ENCODE data around the gene TTC33. TPM values are rescaled to one million over a fixed set of nuclear protein-coding genes. Genes with fewer than 3 reads are reported as not detected.

The TTC33 gene
- total RNA-seq, 2 donors from 2014 or later = 13.5 to 19.3 TPM

DNA sequence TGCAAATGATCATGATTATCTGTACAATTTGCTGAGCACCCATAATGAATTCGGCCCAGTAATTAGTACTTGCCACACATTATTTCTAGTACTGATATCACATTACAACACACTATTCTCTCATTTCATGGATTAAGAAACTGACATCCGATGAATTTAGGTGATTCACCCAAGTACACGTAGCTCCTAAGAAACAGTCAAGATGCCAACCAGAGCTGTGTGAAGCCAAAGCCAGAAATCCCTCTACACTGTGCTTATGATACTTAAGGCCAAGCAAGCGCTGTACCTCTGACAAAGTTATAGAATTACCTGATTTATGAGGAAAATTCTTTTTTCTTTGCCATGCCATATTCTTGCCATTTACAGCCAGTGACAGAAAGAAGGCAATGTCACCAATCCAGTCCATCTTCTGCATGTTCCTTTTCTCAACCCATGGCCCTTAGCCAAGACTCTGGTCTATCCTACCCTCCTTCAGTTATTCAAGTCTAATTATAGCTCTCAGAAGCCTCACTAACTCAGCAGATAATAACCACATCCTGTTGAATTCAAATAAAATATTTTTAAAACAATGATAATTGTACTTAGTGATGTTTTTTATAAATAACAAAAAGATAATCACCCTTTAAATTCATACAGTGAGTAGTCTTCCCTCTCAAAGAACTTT lies 150.3 kb downstream of the TTC33 start:
- H3K9me3 ChIP-seq (ENCODE audit: control insufficient read depth, low read length) = no peaks in the 10 kb centered on the region
- Mint-ChIP-seq H3K27ac (no peak overlapping the region), H3K9me3 (no peaks in the 10 kb centered on the region), H3K27me3 (ENCODE audit: insufficient read depth) (no peaks in the 10 kb centered on the region), H3K4me1 (peaks cover under 1% of the 10 kb centered on the region), H3K4me3 (no peak overlapping the region), H3K36me3 (ENCODE audit: low read depth) (no peaks in the 10 kb centered on the region)
- no peak overlapping the region for H3K4me3 ChIP-seq (ENCODE audit: low read length)
- no peaks in the 10 kb centered on the region for H3K36me3 ChIP-seq (ENCODE audit: control insufficient read depth, insufficient read depth, low read length)
- H3K4me1 ChIP-seq (ENCODE audit: control insufficient read depth, insufficient read depth, low read length) = peaks cover 3% of the 10 kb centered on the region
- no peak overlapping the region for H3K27ac ChIP-seq (ENCODE audit: low read depth, low read length)
- WGBS, 2 experiments (ENCODE audit: insufficient coverage in 1 of 2, insufficient read length in 1 of 2) = 94 to 95% methylated on average over 4 of the region's 4 CpGs
- no peak for DNase-seq
- TF ChIP-seq, protein P1, sequence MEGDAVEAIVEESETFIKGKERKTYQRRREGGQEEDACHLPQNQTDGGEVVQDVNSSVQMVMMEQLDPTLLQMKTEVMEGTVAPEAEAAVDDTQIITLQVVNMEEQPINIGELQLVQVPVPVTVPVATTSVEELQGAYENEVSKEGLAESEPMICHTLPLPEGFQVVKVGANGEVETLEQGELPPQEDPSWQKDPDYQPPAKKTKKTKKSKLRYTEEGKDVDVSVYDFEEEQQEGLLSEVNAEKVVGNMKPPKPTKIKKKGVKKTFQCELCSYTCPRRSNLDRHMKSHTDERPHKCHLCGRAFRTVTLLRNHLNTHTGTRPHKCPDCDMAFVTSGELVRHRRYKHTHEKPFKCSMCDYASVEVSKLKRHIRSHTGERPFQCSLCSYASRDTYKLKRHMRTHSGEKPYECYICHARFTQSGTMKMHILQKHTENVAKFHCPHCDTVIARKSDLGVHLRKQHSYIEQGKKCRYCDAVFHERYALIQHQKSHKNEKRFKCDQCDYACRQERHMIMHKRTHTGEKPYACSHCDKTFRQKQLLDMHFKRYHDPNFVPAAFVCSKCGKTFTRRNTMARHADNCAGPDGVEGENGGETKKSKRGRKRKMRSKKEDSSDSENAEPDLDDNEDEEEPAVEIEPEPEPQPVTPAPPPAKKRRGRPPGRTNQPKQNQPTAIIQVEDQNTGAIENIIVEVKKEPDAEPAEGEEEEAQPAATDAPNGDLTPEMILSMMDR (conservative IDR thresholded peaks at IDR 0.05) = no peak
- no peak overlapping the region for H3K9ac ChIP-seq (ENCODE audit: extremely low read depth, low read length, poor library complexity, severe bottlenecking)
- no peaks in the 10 kb centered on the region for H3K27me3 ChIP-seq (ENCODE audit: control insufficient read depth, insufficient read depth, low read length, poor library complexity, severe bottlenecking)

DNA sequence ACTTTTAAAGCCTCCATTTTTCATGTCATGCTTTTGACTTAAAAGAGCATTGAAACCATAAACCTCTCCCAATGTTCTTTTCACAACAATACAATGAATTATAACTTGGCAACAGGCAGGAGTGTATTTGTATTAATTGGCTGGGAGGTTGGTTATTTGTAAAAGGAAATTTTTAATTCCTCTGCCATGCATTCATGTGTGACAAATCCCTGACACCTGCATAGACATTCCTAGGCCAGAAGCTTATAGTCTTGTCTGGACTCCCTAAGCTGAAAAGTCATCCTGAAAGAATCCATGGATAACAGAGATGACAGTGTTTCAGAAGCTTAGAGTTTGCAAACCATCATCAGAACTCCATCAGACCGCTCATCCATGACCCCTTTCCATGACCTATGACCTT lies 152.4 kb downstream of the TTC33 start:
- H3K27me3 ChIP-seq (ENCODE audit: control insufficient read depth, insufficient read depth, low read length, poor library complexity, severe bottlenecking) = no peaks in the 10 kb centered on the region
- no peaks in the 10 kb centered on the region for H3K36me3 Mint-ChIP-seq (ENCODE audit: low read depth)
- 100% methylated on average over 1 of the region's 1 CpG; no CpG with 5 or more reads in 1 of the 2 experiments for WGBS, 2 experiments (ENCODE audit: insufficient coverage in 1 of 2, insufficient read length in 1 of 2)

DNA sequence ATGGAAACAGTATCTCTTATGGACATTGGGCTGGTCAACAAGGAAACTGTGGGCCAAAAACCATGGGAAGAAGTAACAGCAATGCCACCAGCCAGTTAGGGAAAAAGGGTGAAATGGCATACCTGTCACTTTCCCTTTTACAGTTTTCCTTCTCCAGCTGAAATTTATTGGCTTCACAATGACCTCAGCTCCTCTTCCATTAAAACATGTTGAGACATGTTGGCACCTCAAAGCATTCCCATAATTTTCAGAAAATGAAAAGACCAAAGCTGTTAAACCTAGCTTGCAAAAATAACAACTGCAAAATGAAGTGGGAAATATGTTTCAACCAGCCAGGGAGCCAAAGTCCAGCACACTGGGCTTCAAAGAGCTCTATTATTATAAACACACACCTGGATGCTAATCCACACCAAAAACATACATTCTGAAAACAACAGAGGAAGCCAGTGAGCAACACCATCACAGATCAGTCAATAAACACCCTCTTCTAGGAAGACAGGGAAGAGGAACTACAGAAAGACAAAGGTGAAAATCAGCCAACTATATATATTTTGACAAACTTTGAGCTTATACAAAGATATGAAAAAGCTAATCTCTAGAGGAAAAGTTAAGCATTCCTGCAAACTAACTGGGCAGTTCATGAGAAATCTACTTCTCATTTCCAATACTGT lies 154.4 kb downstream of the TTC33 start:
- no peak overlapping the region for H3K27ac Mint-ChIP-seq
- Histone ChIP-seq H3K36me3 (ENCODE audit: control insufficient read depth, insufficient read depth, low read length) (no peaks in the 10 kb centered on the region), H3K9me3 (ENCODE audit: control insufficient read depth, low read length) (no peaks in the 10 kb centered on the region), H3K4me3 (ENCODE audit: low read length) (no peak overlapping the region), H3K4me1 (ENCODE audit: control insufficient read depth, insufficient read depth, low read length) (peaks cover 3% of the 10 kb centered on the region), H3K9ac (ENCODE audit: extremely low read depth, low read length, poor library complexity, severe bottlenecking) (no peak overlapping the region), H3K27ac (ENCODE audit: low read depth, low read length) (no peak overlapping the region), H3K27me3 (ENCODE audit: control insufficient read depth, insufficient read depth, low read length, poor library complexity, severe bottlenecking) (no peaks in the 10 kb centered on the region)
- no peaks in the 10 kb centered on the region for H3K27me3 Mint-ChIP-seq (ENCODE audit: insufficient read depth)
- H3K36me3 Mint-ChIP-seq (ENCODE audit: low read depth) = no peaks in the 10 kb centered on the region
- DNase-seq = no peak
- peaks cover 10% of the 10 kb centered on the region for H3K4me1 Mint-ChIP-seq
- H3K9me3 Mint-ChIP-seq = no peaks in the 10 kb centered on the region
- H3K4me3 Mint-ChIP-seq = no peak overlapping the region
- TF ChIP-seq, protein P1 (conservative IDR thresholded peaks at IDR 0.05) = no peak

More for the DNA sequence above, 152.4 kb downstream of the TTC33 start:
- DNase-seq = no peak
- H3K4me3 Mint-ChIP-seq = no peak overlapping the region
- Histone ChIP-seq H3K9ac (ENCODE audit: extremely low read depth, low read length, poor library complexity, severe bottlenecking) (no peak overlapping the region), H3K27ac (ENCODE audit: low read depth, low read length) (no peak overlapping the region), H3K4me1 (ENCODE audit: control insufficient read depth, insufficient read depth, low read length) (peaks cover 3% of the 10 kb centered on the region), H3K36me3 (ENCODE audit: control insufficient read depth, insufficient read depth, low read length) (no peaks in the 10 kb centered on the region), H3K9me3 (ENCODE audit: control insufficient read depth, low read length) (no peaks in the 10 kb centered on the region), H3K4me3 (ENCODE audit: low read length) (no peak overlapping the region)
- H3K27me3 Mint-ChIP-seq (ENCODE audit: insufficient read depth) = no peaks in the 10 kb centered on the region
- H3K4me1 Mint-ChIP-seq = peaks cover 10% of the 10 kb centered on the region
- no peaks in the 10 kb centered on the region for H3K9me3 Mint-ChIP-seq
- TF ChIP-seq, protein P1 (conservative IDR thresholded peaks at IDR 0.05) = no peak
- H3K27ac Mint-ChIP-seq = no peak overlapping the region

Data from endodermal cell (in vitro differentiated cells).